Uterus (tissue), 4 donors: ENCODE data around the gene RPTN. TPM values are rescaled to one million over a fixed set of nuclear protein-coding genes. Genes with fewer than 3 reads are reported as not detected.

ENCODE experiments used
- DNase-seq, 2 donors: peaks; one replicate each; pipeline ENCODE4 v3.0.0-alpha.2; 2019 to 2020
- H3K27ac ChIP-seq, 2 donors: fragments of 200-600 bp; sonication (generic); 1 replicate in 1 of 2; 2 replicates in 1 of 2; pipeline ENCODE4 v1.5.1; 2016 to 2018
- H3K27me3 ChIP-seq, 2 donors: fragments of 200-600 bp; sonication (generic); one replicate each; pipeline ENCODE4 v1.5.1; 2018 to 2019; ENCODE audit warnings: control low read depth in 1 of 2
- H3K36me3 ChIP-seq, 2 donors: fragments of 200-600 bp; sonication (generic); one replicate each; pipeline ENCODE4 v1.5.1; 2019; ENCODE audit warnings: control low read depth in 1 of 2
- H3K4me1 ChIP-seq, 2 donors: fragments of 200-600 bp; sonication (generic); one replicate each; pipeline ENCODE4 v1.5.1; 2018 to 2019; ENCODE audit warnings: control low read depth in 1 of 2
- H3K4me3 ChIP-seq, 2 donors: fragments of 200-600 bp; sonication (generic); 1 replicate in 1 of 2; 2 replicates in 1 of 2; pipeline ENCODE4 v1.5.1; 2018 to 2019; ENCODE audit warnings: mild to moderate bottlenecking in 1 of 2
- H3K9me3 ChIP-seq, 2 donors: fragments of 200-600 bp; sonication (generic); one replicate each; pipeline ENCODE4 v1.5.1; 2019; ENCODE audit warnings: control low read depth in 1 of 2
- CTCF ChIP-seq, 4 experiments: fragments of 200-600 bp in 2 of 4; fragments of 450-650 bp in 2 of 4; sonication (generic) in 2 of 4; IDR thresholded peaks; one replicate each; pipeline ENCODE4 v1.5.1; 2016 to 2019; ENCODE audit warnings: antibody characterized with exemption in 4 of 4, mild to moderate bottlenecking in 2 of 4, moderate library complexity in 1 of 4
- POLR2A ChIP-seq, 2 donors: fragments of 450-650 bp; IDR thresholded peaks; one replicate each; pipeline ENCODE4 v1.6.1; 2016; ENCODE audit warnings: antibody characterized with exemption in 2 of 2, mild to moderate bottlenecking in 1 of 2, moderate library complexity in 1 of 2
- intact Hi-C: fragments of 100-400 bp; cut with DNase I; formaldehyde crosslinking; loops from one replicate; pipeline ENCODE4 v1.15.1; 2023; ENCODE audit warnings: low total_unique reads
- total RNA-seq, 4 donors: library from RNA; depleted of rRNA in 3 of 4; stranded (reverse); fragments of >200 nt in 3 of 4; gene quantifications; one replicate each; pipeline versions ENCODE4 v1.1.0 to v1.2.4, GENCODE V29; 2014 to 2023
- donor health status: DM: yes; HTN: yes; CAD: no.

The RPTN gene
- total RNA-seq, 4 donors from 2014 or later, result not detected

- no peak for DNase-seq
- Histone ChIP-seq H3K4me3 (no peak overlapping the region), H3K27ac (no peak overlapping the region), H3K4me1 (no peaks in the 10 kb centered on the region), H3K27me3 (no peaks in the 10 kb centered on the region), H3K36me3 (no peaks in the 10 kb centered on the region), H3K9me3 (no peaks in the 10 kb centered on the region)
- TF ChIP-seq CTCF (IDR thresholded peaks at IDR 0.05) (peak; percentile 18 to 59 (median 36)), POLR2A (IDR thresholded peaks at IDR 0.05) (no peak)
- intact Hi-C loops, result no loop called here
Measured at GRCh38 chr1:152141971-152142584, 16.9 kb downstream of the RPTN start.

DNA sequence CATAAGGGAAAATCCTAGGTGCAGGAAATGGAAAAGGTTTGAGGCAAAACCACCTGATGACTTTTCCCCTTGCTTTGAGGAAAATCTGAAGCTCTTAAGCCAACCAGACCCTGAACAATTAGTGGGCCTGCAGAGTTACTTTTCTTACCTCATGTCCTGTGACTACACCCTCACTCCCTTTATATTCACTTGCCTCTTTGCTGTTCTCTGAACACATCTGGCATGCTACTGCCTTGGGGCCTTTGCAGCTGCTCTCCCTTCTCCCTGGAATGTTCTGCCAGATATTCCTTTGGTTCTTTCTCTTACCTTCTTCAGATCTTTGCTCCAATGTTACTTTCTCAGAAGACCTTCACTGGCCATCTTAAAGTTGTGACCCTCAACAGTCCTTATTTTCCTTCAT is 21.8 kb downstream of the RPTN start:
- Histone ChIP-seq H3K27me3 (no peaks in the 10 kb centered on the region), H3K27ac (no peak overlapping the region), H3K4me1 (no peaks in the 10 kb centered on the region), H3K9me3 (peaks cover 0 to 2% of the 10 kb centered on the region in 2 donors), H3K4me3 (no peak overlapping the region), H3K36me3 (no peaks in the 10 kb centered on the region)
- no peak for DNase-seq
- TF ChIP-seq POLR2A (IDR thresholded peaks at IDR 0.05), result no peak
- no peak for TF ChIP-seq CTCF (IDR thresholded peaks at IDR 0.05)
- intact Hi-C loops, result no loop called here

DNA sequence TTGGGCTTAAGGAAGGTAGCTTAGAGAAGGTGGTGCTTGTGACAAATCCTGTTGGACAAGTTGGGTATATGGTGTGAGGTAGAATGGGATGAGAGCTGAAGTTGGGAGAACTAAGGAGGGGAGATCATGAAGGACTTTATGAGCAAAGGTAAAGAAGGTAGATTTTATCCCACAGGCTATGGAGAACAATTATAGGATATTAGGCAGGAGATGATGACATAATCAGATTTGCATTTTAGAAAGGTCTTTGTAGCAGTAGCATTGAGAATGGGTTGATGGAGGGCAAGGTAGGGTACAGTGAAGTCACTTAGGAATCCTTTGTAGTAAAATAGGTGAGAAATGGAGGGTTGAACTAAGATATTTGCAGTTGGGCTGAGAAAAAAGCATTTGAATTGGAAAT is 28.8 kb downstream of the RPTN start:
- H3K9me3 ChIP-seq, result peaks cover 0 to 5% of the 10 kb centered on the region in 2 donors
- DNase-seq, result no peak
- no peak overlapping the region for H3K4me3 ChIP-seq
- H3K27ac ChIP-seq, result no peak overlapping the region
- intact Hi-C loops, result no loop called here
- H3K27me3 ChIP-seq, result no peaks in the 10 kb centered on the region
- TF ChIP-seq CTCF (IDR thresholded peaks at IDR 0.05), result no peak
- no peak for TF ChIP-seq POLR2A (IDR thresholded peaks at IDR 0.05)
- H3K4me1 ChIP-seq, result no peaks in the 10 kb centered on the region
- H3K36me3 ChIP-seq, result no peaks in the 10 kb centered on the region

DNA sequence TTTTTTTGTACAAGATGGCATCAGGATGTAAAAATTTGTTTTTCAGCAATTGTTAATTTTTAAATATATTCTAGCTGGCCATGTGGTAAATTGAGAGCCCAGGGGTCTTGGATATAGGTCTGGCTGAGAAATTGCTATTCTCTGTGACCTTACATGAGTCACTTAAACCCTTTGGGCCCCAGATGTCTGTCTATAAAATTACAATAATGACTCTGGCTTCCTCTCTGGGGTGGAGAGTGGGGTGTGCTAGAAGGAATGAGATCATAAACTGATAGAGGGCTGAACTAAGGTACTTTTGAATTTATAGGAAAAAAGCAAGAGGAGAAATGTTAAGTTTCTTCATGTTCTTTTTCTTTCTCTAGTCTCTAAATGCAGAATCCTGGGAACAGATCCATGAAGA is 31.4 kb downstream of the RPTN start:
- H3K27me3 ChIP-seq, result no peaks in the 10 kb centered on the region
- H3K4me3 ChIP-seq, result no peak overlapping the region
- no peaks in the 10 kb centered on the region for H3K36me3 ChIP-seq
- intact Hi-C loops, result no loop called here
- no peak for TF ChIP-seq POLR2A (IDR thresholded peaks at IDR 0.05)
- no peak for TF ChIP-seq CTCF (IDR thresholded peaks at IDR 0.05)
- H3K4me1 ChIP-seq, result no peaks in the 10 kb centered on the region
- no peak for DNase-seq
- H3K9me3 ChIP-seq, result peaks cover 0 to 5% of the 10 kb centered on the region in 2 donors
- no peak overlapping the region for H3K27ac ChIP-seq

GRCh38 chr1:152125834-152126443 is 33.1 kb downstream of the RPTN start:
- Histone ChIP-seq H3K36me3 (no peaks in the 10 kb centered on the region), H3K9me3 (no peaks in the 10 kb centered on the region), H3K4me3 (no peak overlapping the region), H3K27me3 (no peaks in the 10 kb centered on the region), H3K27ac (no peak overlapping the region), H3K4me1 (no peaks in the 10 kb centered on the region)
- no peak for DNase-seq
- intact Hi-C loops, result no loop called here
- TF ChIP-seq CTCF (IDR thresholded peaks at IDR 0.05), result no peak
